Muscle layer of duodenum (tissue), 2 donors: ENCODE measurements around the gene RBM28.

Experiments used
- H3K27ac ChIP-seq: one replicate; pipeline ENCODE4 v1.7.0; 2013; ENCODE audit warnings: mild to moderate bottlenecking, low read length
- H3K27me3 ChIP-seq: one replicate; pipeline ENCODE4 v1.7.0; 2013; ENCODE audit warnings: low read depth, mild to moderate bottlenecking, control low read depth, low read length
- H3K36me3 ChIP-seq, 2 donors: one replicate each; pipeline ENCODE4 v1.7.0; 2013; ENCODE audit warnings: low read length in 2 of 2, control low read depth in 1 of 2, mild to moderate bottlenecking in 1 of 2; ENCODE audit not compliant: insufficient read depth in 2 of 2, control insufficient read depth in 1 of 2
- H3K4me1 ChIP-seq, 2 donors: one replicate each; pipeline ENCODE4 v1.7.0; 2013; ENCODE audit warnings: low read length in 2 of 2, mild to moderate bottlenecking in 2 of 2, control low read depth in 1 of 2, moderate library complexity in 1 of 2; ENCODE audit not compliant: insufficient read depth in 2 of 2, control insufficient read depth in 1 of 2
- H3K4me3 ChIP-seq, 2 donors: one replicate each; pipeline ENCODE4 v1.7.0; 2013; ENCODE audit warnings: low read length in 2 of 2, low read depth in 1 of 2, mild to moderate bottlenecking in 1 of 2
- H3K9me3 ChIP-seq, 2 donors: one replicate each; pipeline ENCODE4 v1.7.0; 2013; ENCODE audit warnings: low read length in 2 of 2, control low read depth in 1 of 2, mild to moderate bottlenecking in 1 of 2; ENCODE audit not compliant: control insufficient read depth in 1 of 2
- donor health status: healthy.

Gene RBM28

DNA sequence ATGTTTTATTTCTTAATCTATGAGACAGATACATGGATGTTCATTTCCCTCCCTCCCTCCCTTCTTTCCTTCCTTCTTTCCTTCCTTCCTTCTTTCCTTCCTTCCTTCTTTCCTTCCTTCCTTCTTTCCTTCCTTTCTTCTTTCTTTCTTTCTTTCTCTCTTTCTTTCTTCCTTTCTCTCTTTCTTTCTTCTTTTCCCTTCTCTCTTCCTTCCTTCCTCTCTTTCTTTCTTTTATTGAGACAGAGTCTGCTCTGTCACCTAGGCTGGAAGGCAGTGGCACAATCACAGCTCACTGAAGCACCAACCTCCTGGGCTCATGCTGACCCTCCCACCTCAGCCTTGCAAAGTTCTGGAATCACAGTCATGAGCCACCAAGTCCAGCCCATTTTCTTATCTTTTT, 23.3 kb upstream of the RBM28 start:
- Histone ChIP-seq H3K36me3 (no peaks in the 10 kb centered on the region), H3K9me3 (no peaks in the 10 kb centered on the region), H3K27ac (no peak overlapping the region), H3K27me3 (peaks cover 16% of the 10 kb centered on the region), H3K4me1 (peaks cover 0 to 6% of the 10 kb centered on the region in 2 donors), H3K4me3 (no peak overlapping the region)

DNA sequence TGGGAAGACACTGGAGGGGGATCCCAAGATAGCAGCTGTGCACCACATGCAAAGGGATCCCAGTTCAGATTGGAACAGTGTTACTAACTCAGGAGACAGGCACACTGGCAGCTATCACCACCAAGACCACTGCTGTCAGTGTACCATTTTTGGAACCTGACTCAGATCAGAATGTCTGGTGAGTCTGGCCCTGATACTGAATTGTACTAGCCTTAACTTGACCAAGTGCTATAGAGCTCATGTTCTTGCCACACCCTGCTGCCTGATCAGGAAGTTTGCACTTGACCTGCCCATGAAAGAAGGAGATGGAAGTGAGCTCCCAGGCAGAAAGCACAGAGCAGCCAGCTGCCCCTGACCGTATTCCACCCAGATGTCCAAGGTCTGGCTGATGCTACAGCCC, 22.6 kb upstream of the RBM28 start:
- Histone ChIP-seq H3K4me1 (peaks cover 0 to 9% of the 10 kb centered on the region in 2 donors), H3K27me3 (peaks cover 18% of the 10 kb centered on the region), H3K9me3 (no peaks in the 10 kb centered on the region), H3K27ac (no peak overlapping the region), H3K36me3 (no peaks in the 10 kb centered on the region), H3K4me3 (no peak overlapping the region)

DNA sequence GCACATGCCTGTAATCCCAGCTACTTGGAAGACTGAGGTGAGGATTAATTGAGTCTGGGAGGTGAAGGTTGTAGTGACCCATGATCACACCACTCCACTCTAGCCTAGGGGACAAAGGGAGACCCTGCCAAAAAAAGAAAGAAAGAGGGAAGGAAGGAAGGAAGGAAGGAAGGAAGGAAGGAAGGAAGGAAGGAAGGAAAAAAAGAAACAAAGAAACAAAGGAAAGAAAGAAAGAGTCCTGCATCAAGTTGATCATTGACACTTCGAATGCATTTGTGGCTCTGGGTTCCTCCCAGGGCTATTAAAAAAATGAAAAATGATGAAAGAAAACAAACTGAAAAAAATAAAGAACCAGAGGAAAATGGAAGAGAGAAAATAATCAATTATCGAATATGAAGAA, 21.7 kb upstream of the RBM28 start:
- Histone ChIP-seq H3K27ac (no peak overlapping the region), H3K27me3 (peaks cover 18% of the 10 kb centered on the region), H3K36me3 (no peaks in the 10 kb centered on the region), H3K4me3 (no peak overlapping the region), H3K9me3 (no peaks in the 10 kb centered on the region), H3K4me1 (peaks cover 0 to 17% of the 10 kb centered on the region in 2 donors)

DNA sequence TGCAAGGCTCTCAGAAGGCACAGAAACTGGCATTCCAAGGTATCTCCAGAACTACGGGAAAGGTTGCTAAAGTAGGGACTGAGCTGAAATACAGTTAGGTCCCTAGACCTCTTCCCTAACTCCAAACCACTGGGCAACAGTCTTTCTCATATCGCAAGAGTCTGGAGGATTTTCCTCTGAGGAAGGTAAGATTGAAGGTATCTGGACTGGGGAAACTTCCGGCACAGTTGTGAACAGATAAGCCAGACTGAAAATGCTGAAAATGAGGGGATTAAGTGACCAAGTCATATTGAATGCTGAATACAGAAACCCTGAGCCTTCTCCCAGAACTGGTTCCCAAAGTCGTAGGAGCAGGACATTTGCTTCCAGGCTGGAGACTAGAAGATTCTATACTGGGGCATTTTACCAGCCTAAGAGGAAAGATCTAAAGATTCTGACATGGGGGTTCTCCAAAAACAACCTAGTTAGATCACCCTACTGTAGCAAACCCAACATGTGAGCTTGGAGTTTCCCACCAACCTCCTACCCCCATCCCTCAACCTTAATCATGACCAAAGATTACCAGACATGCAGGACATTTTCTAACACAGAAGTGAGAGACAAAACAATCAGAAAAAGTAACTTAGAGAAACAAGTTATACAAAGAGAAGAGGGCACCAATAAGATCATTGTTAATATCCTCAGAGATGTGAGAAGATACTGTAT, 20.6 kb upstream of the RBM28 start:
- Histone ChIP-seq H3K4me1 (peaks cover 0 to 18% of the 10 kb centered on the region in 2 donors), H3K4me3 (no peak overlapping the region), H3K27me3 (peaks cover 18% of the 10 kb centered on the region), H3K36me3 (no peaks in the 10 kb centered on the region), H3K27ac (no peak overlapping the region), H3K9me3 (no peaks in the 10 kb centered on the region)

DNA sequence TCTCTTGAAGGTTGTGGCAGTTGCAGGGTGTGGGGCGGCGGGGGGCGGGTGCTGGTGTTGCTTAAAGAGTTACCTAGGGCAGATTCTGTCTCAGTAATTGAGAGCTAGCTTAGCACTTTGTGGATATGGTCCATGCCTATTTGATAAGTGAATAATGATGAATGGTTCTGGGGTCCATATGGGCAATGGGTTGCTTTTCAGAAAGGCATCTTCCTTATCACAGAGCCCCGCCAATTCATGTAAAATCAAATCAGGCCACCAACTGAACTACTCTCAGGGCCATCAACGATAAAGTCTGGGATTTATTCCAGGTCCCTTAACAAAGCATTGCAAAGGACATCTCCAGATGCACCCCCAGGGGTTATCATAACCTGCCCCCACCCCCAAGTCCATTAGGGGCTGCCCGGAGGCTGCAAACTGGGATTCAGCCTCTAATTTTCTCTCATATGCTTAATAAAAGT, 19.6 kb upstream of the RBM28 start:
- Histone ChIP-seq H3K27me3 (peaks cover 18% of the 10 kb centered on the region), H3K4me1 (peaks cover 0 to 18% of the 10 kb centered on the region in 2 donors), H3K36me3 (no peaks in the 10 kb centered on the region), H3K4me3 (no peak overlapping the region), H3K27ac (no peak overlapping the region), H3K9me3 (no peaks in the 10 kb centered on the region)

DNA sequence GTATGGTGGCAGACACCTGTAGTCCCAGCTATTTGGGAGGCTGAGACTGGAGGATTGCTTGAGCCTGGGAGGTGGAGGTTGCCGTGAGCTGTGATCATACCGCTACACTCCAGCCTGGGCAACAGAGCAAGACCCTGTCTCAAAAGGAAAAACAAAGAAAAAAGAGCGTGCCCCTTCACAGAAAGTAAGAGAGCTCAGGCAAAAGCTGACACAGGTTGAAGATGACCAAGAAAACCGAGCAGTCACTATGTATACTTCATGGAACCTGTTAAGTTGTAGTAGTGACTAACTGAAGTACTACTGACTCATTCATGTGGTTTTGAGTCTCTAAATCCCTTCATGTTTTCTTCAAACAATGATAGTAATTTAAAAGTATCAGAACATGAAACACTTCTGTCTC, 19.0 kb upstream of the RBM28 start:
- Histone ChIP-seq H3K36me3 (no peaks in the 10 kb centered on the region), H3K4me3 (no peak overlapping the region), H3K9me3 (no peaks in the 10 kb centered on the region), H3K4me1 (peaks cover 0 to 18% of the 10 kb centered on the region in 2 donors), H3K27me3 (peaks cover 18% of the 10 kb centered on the region), H3K27ac (no peak overlapping the region)

DNA sequence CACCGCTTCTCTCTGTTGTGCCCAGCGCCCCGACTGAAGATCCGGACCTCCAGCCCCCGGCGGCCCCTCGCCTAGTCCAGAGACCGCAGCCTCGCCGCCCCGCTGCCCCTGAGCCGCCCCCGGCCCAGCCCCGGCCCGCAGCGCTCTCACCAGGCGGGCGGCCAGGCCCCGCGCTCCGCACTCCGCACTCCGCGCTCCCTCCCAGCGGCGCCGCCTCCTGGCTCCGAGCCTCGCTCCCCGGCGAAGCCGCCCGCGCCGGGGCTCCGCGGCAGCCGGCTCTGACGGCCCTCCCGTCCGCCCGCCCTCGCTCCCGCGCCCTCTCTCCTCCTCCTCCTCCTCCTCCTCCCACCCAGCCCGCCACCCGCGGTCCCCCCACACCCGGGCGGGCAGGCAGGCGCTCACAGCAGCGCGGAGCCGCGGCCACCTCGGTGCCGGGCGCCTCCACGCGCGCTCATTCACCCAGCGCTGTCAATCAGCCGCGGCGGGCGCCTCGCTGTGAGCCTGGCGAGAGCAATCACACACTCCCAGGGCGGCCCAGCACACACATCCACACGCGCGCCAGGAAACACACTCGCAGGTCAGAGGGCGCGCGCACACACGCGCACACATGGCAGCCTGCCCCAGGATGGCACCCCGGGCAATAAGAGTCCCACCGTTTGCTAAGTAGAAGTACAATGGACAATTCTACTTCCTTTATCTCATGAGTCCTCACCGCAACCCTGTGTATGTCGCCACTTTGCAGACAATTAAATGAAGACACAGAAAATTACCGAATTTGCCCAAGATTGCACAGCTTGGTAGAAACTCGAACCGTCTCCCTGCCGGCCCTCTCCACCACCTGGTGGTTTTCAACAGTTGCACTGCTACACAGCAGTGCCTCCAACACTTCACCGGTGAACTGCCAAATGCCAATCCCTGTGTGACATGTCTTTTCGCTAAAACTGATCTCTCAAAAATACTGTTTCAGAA, 18.0 kb upstream of the RBM28 start, which contains the start of gene PRRT4:
Gene PRRT4 (minus strand): TSS at position 280 of the 969 bp plus-strand sequence.
- Histone ChIP-seq H3K36me3 (no peaks in the 10 kb centered on the region), H3K27ac (no peak within 1 kb of the TSS), H3K9me3 (no peaks in the 10 kb centered on the region), H3K4me3 (peak within 1 kb of the TSS; percentile 37 to 59), H3K27me3 (peaks cover 18% of the 10 kb centered on the region), H3K4me1 (peaks cover 0 to 18% of the 10 kb centered on the region in 2 donors)

DNA sequence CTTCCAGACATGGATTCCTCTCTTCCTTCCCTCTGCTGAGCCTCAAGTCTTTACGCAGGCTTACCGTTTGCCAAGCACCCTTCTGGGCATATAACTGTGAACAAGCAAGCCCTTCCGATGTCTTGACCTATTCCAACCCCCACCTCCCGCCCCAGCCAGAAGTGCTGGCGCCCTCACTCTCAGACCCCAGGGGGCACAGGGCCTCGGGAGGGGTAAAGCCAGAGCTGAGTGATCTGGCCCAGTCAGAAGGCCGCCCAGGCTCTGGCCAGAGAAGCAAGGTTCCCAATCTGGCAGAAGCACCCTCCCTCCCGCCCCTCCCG, 16.6 kb upstream of the RBM28 start:
- H3K4me3 ChIP-seq, result peak overlapping the region in 1 of 2 donors; percentile 59
- no peaks in the 10 kb centered on the region for H3K9me3 ChIP-seq
- no peaks in the 10 kb centered on the region for H3K36me3 ChIP-seq
- H3K27ac ChIP-seq, result no peak overlapping the region
- H3K27me3 ChIP-seq, result peaks cover 18% of the 10 kb centered on the region
- H3K4me1 ChIP-seq, result peaks cover 0 to 18% of the 10 kb centered on the region in 2 donors

DNA sequence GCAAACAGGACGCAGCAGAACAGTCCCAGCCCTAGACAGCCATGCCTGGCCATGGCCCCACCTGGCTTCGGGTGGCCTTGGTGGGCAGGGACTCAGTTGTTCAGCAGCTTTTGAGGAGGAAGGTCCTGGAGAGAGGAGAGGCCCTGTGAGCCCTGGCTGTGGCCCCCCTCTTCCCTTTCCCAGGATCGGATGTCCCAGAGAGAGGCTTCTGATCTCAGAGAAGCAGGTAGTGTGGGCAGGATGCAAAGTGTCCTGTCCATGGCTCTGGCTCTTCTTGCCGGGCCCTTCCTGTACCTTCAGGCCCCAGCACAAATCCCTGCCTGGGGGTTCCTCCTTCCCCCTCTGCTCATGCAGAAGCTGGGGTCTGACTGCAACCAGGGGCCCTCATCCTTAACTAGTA, 16.2 kb upstream of the RBM28 start:
- Histone ChIP-seq H3K4me3 (no peak overlapping the region), H3K27me3 (peaks cover 18% of the 10 kb centered on the region), H3K9me3 (no peaks in the 10 kb centered on the region), H3K4me1 (peaks cover 0 to 18% of the 10 kb centered on the region in 2 donors), H3K36me3 (no peaks in the 10 kb centered on the region), H3K27ac (no peak overlapping the region)

DNA sequence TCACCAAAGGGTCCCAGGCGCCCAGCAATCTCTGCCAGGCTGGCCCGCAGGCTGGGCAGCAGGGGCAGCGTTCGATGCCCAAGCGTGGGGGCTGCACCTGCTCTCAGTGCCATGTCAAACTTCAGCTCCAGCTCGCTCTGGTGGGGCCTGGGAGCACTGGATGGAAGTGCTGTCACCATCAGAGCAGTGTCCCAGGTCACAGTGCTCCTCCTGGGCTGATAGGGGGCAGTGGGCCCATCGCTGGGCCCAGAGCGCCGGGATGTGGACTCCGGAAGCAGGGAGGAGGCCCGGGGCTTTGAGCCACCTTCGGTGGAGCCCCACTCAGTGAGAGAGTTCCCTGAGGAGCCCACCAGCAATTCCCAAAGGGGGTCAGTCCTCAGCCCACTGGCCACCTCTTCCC, 15.6 kb upstream of the RBM28 start:
- no peak overlapping the region for H3K27ac ChIP-seq
- H3K4me3 ChIP-seq, result no peak overlapping the region
- no peaks in the 10 kb centered on the region for H3K9me3 ChIP-seq
- peaks cover 0 to 18% of the 10 kb centered on the region in 2 donors for H3K4me1 ChIP-seq
- H3K36me3 ChIP-seq, result no peaks in the 10 kb centered on the region
- H3K27me3 ChIP-seq, result peaks cover 18% of the 10 kb centered on the region

DNA sequence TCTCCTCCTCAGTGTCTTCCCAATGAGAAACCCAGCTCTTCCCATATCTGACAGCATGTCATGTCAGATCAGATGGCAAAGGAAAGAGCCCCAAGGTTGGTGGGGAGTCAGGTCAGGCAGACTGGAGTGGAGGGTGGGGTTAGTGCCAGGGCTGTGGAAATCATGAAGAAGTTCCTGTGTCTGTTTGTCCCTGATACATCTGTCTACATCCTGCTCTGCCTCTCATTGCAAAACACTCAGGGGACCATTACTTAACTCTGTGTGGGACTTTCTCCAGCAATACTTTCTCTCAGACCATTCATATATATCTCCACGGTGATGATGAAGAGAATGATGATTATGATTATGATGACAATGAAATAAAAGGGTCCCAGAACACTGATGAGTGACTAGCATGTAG, 14.5 kb upstream of the RBM28 start:
- no peak overlapping the region for H3K27ac ChIP-seq
- H3K36me3 ChIP-seq, result no peaks in the 10 kb centered on the region
- H3K9me3 ChIP-seq, result no peaks in the 10 kb centered on the region
- peaks cover 18% of the 10 kb centered on the region for H3K27me3 ChIP-seq
- no peak overlapping the region for H3K4me3 ChIP-seq
- H3K4me1 ChIP-seq, result peaks cover 0 to 18% of the 10 kb centered on the region in 2 donors
